H1 (cell line): ENCODE measurements around the gene CBLC. TPM values are rescaled to one million over a fixed set of nuclear protein-coding genes. Genes with fewer than 3 reads are reported as not detected.
"Not testable (repeated sequence)": the region's sequence is repeated elsewhere in the genome, so short reads cannot be mapped to it uniquely, and the experiment has no call there.

Source experiments
- CTCF ChIA-PET: fragments of 300-600 bp; sonication (Branson Sonifier 250); formaldehyde crosslinking; loops from one replicate; lab custom pipeline; 2021; ENCODE audit not compliant: partially characterized antibody; lab: Charles Lee
- POLR2A ChIA-PET: fragments of 300-600 bp; sonication (Branson Sonifier 250); formaldehyde crosslinking; loops from one replicate; lab custom pipeline; 2021; ENCODE audit warnings: inconsistent platforms; ENCODE audit not compliant: partially characterized antibody; lab: Charles Lee
- DNase-seq, 2 experiments: peaks; one replicate each; pipeline versions ENCODE4 v3.0.0 to v3.0.0-alpha.2; 2010 to 2022; ENCODE audit warnings: low spot score in 2 of 2, low read depth in 1 of 2, mixed read lengths in 1 of 2
- FAIRE-seq: peaks from 2 replicates; lab custom pipeline; 2011; peaks lifted over from hg19 to GRCh38; lab: Jason Lieb, UNC
- H2AFZ ChIP-seq: 2 replicates; pipeline ENCODE4 v1.8.1; 2012; ENCODE audit warnings: low read length, inconsistent platforms
- H2AK5ac ChIP-seq: 2 replicates; pipeline ENCODE4 v1.6.1; 2013; ENCODE audit warnings: low read depth, low read length
- H2BK120ac ChIP-seq: replicated peaks from 2 replicates; pipeline ENCODE3; 2013; ENCODE audit warnings: low read depth, low read length, inconsistent platforms
- H2BK12ac ChIP-seq: 2 replicates; pipeline ENCODE4 v1.6.1; 2013; ENCODE audit warnings: low read depth, low read length
- H2BK15ac ChIP-seq: 2 replicates; pipeline ENCODE4 v1.6.1; 2013; ENCODE audit warnings: low read length
- H2BK20ac ChIP-seq: 2 replicates; pipeline ENCODE4 v1.6.1; 2013; ENCODE audit warnings: low read length
- H2BK5ac ChIP-seq: 2 replicates; pipeline ENCODE4 v1.6.1; 2013; ENCODE audit warnings: low read depth, low read length
- H3K14ac ChIP-seq: 2 replicates; pipeline ENCODE4 v1.6.1; 2013; ENCODE audit warnings: inconsistent platforms; ENCODE audit not compliant: insufficient read length
- H3K18ac ChIP-seq: 2 replicates; pipeline ENCODE4 v1.6.1; 2013; ENCODE audit warnings: low read length; ENCODE audit errors: extremely low read depth
- H3K23ac ChIP-seq: 2 replicates; pipeline ENCODE4 v1.6.1; 2013; ENCODE audit warnings: inconsistent platforms; ENCODE audit not compliant: insufficient read length
- H3K23me2 ChIP-seq: 2 replicates; pipeline ENCODE4 v1.6.1; 2013; ENCODE audit warnings: low read depth, low read length
- H3K27ac ChIP-seq: 2 replicates; pipeline ENCODE4 v1.6.1; 2011; ENCODE audit warnings: low read depth, low read length, inconsistent platforms
- H3K27me3 ChIP-seq, 4 experiments: replicated peaks in 1 of 4; 1 replicate in 1 of 4; 2 replicates in 3 of 4; pipeline versions ENCODE4 v1.6.1 to v1.8.1; 2011 to 2013; ENCODE audit warnings: low read length in 3 of 4, mild to moderate bottlenecking in 3 of 4, inconsistent platforms in 2 of 4, mixed read lengths in 2 of 4, moderate library complexity in 1 of 4; ENCODE audit not compliant: control insufficient read depth in 3 of 4, insufficient read depth in 3 of 4; ENCODE audit errors: extremely low read depth in 1 of 4
- H3K36me3 ChIP-seq, 4 experiments: 2 replicates each; pipeline versions ENCODE4 v1.6.1 to v1.8.1; 2011 to 2013; ENCODE audit warnings: mild to moderate bottlenecking in 4 of 4, low read length in 3 of 4, moderate library complexity in 2 of 4, control low read depth in 1 of 4, inconsistent platforms in 1 of 4; ENCODE audit not compliant: insufficient read depth in 4 of 4, control insufficient read depth in 2 of 4
- H3K4ac ChIP-seq: replicated peaks from 2 replicates; pipeline ENCODE3; 2013; ENCODE audit warnings: low read length, low read depth, mixed read lengths, inconsistent platforms; ENCODE audit not compliant: insufficient read length
- H3K4me1 ChIP-seq, 4 experiments: replicated peaks in 1 of 4; 1 replicate in 1 of 4; 2 replicates in 3 of 4; pipeline versions ENCODE4 v1.6.1 to v1.8.1; 2011 to 2013; ENCODE audit warnings: low read length in 3 of 4, inconsistent platforms in 2 of 4, mixed read lengths in 1 of 4; ENCODE audit not compliant: insufficient read depth in 4 of 4, control insufficient read depth in 3 of 4
- H3K4me2 ChIP-seq, 2 experiments: 2 replicates each; pipeline versions ENCODE4 v1.6.1 to v1.8.1; 2011 to 2013; ENCODE audit warnings: low read depth in 2 of 2, low read length in 2 of 2, control low read depth in 1 of 2, inconsistent platforms in 1 of 2, mild to moderate bottlenecking in 1 of 2; ENCODE audit not compliant: insufficient read depth in 1 of 2
- H3K4me3 ChIP-seq, 4 experiments: fragments of 200-600, 300-600 bp in 1 of 4; sonication (generic), shearing (Covaris generic), sonication (Bioruptor Twin) in 1 of 4; 2 replicates each; pipeline versions ENCODE4 v1.5.1 to v1.8.1; 2011 to 2016; ENCODE audit warnings: low read length in 4 of 4, low read depth in 3 of 4, control low read depth in 2 of 4, inconsistent platforms in 2 of 4, mild to moderate bottlenecking in 2 of 4, mixed read lengths in 1 of 4, moderate library complexity in 1 of 4; ENCODE audit not compliant: insufficient read depth in 2 of 4; ENCODE audit errors: extremely low read depth in 1 of 4
- H3K56ac ChIP-seq: replicated peaks from 2 replicates; pipeline ENCODE3; 2013; ENCODE audit warnings: low read depth, mild to moderate bottlenecking, mixed read lengths, low read length, inconsistent platforms; ENCODE audit not compliant: insufficient read length
- H3K79me1 ChIP-seq: 2 replicates; pipeline ENCODE4 v1.6.1; 2013; ENCODE audit warnings: low read depth, low read length, control low read depth
- H3K79me2 ChIP-seq, 2 experiments: 2 replicates each; pipeline versions ENCODE4 v1.6.1 to v1.8.1; 2012 to 2013; ENCODE audit warnings: low read length in 2 of 2, mild to moderate bottlenecking in 2 of 2, inconsistent platforms in 1 of 2; ENCODE audit not compliant: insufficient read depth in 2 of 2, control insufficient read depth in 1 of 2
- H3K9ac ChIP-seq, 4 experiments: replicated peaks in 1 of 4; 1 replicate in 1 of 4; 2 replicates in 3 of 4; pipeline versions ENCODE4 v1.6.1 to v1.8.1; 2011 to 2013; ENCODE audit warnings: low read depth in 3 of 4, low read length in 3 of 4, control low read depth in 2 of 4, mild to moderate bottlenecking in 2 of 4, moderate library complexity in 2 of 4, inconsistent platforms in 1 of 4; ENCODE audit errors: extremely low read depth in 1 of 4
- H3K9me3 ChIP-seq, 2 experiments: 2 replicates each; pipeline versions ENCODE4 v1.6.1 to v1.8.1; 2012 to 2013; ENCODE audit warnings: mild to moderate bottlenecking in 2 of 2, moderate library complexity in 2 of 2, control low read depth in 1 of 2, inconsistent platforms in 1 of 2, low read depth in 1 of 2, low read length in 1 of 2, mixed read lengths in 1 of 2; ENCODE audit not compliant: insufficient read depth in 2 of 2
- H4K20me1 ChIP-seq, 2 experiments: replicated peaks in 1 of 2; 2 replicates each; pipeline versions ENCODE3 to v1.8.1; 2011 to 2013; ENCODE audit warnings: inconsistent platforms in 2 of 2, low read length in 2 of 2, mild to moderate bottlenecking in 1 of 2; ENCODE audit not compliant: insufficient read depth in 2 of 2, control insufficient read depth in 1 of 2
- H4K5ac ChIP-seq: 2 replicates; pipeline ENCODE4 v1.6.1; 2013; ENCODE audit warnings: low read length, low read depth, mixed read lengths, inconsistent platforms; ENCODE audit not compliant: insufficient read length
- H4K8ac ChIP-seq: 2 replicates; pipeline ENCODE4 v1.8.0; 2013; ENCODE audit warnings: mild to moderate bottlenecking, moderate library complexity, low read length, inconsistent platforms; ENCODE audit not compliant: insufficient read depth; ENCODE audit errors: extremely low read depth
- H4K91ac ChIP-seq: replicated peaks from 2 replicates; pipeline ENCODE3; 2013; ENCODE audit warnings: low read length, mixed read lengths, inconsistent platforms; ENCODE audit not compliant: insufficient read length
- CHD1 ChIP-seq: IDR thresholded peaks from 2 replicates; pipeline ENCODE4 v1.6.1; 2012; ENCODE audit warnings: low read depth, low read length, improper control_type of control experiment
- GABPA ChIP-seq: IDR thresholded peaks from 2 replicates; pipeline ENCODE4 v1.6.1; 2011; ENCODE audit warnings: mild to moderate bottlenecking, low read length, moderate library complexity, borderline replicate concordance; ENCODE audit not compliant: insufficient read depth
- NRF1 ChIP-seq: IDR thresholded peaks from 2 replicates; pipeline ENCODE4 v1.6.1; 2011; ENCODE audit warnings: mild to moderate bottlenecking, low read depth, low read length, improper control_type of control experiment
- PHF8 ChIP-seq: fragments of 200-600 bp; sonication (generic); conservative IDR thresholded peaks from 2 replicates; pipeline ENCODE4 v1.7.1; 2012; ENCODE audit warnings: low read depth, mild to moderate bottlenecking, inconsistent platforms, low read length, moderate library complexity
- WGBS, 2 experiments: shearing (Covaris generic) in 1 of 2; methylation state at CpG; one replicate each; pipeline versions ENCODE4 v1.1.6 to v1.1.7; 2013 to 2015; ENCODE audit warnings: low lambda C conversion rate in 2 of 2, mixed read lengths in 2 of 2, inconsistent platforms in 1 of 2, low coverage in 1 of 2, missing lambda C conversion rate in 1 of 2; ENCODE audit not compliant: insufficient replicate concordance in 2 of 2, insufficient coverage in 1 of 2, insufficient read length in 1 of 2; ENCODE audit errors: extremely low coverage in 1 of 2, missing lambda C conversion rate in 1 of 2; 5-methylcytosine and 5-hydroxymethylcytosine counted together
- polyA plus RNA-seq, 7 experiments: library from polyadenylated mRNA; depleted of rRNA in 3 of 7; stranded (reverse) in 5 of 7; unstranded in 2 of 7; fragments of >200 nt in 5 of 7; fragments of 200-250 nt in 2 of 7; gene quantifications; 1 replicate in 5 of 7; 2 replicates in 1 of 7; 4 replicates in 1 of 7; pipeline versions ENCODE4 v1.2.1 to v1.2.3, GENCODE V29; 2011 to 2013; ENCODE audit warnings: missing spikeins in 2 of 7, mixed read lengths in 2 of 7
- total RNA-seq: library from RNA; stranded (reverse); fragmentation: NEBNext Ultra II Directional; extraction: Animal tissue kit (Norgen Biotek cat#: 25700); gene quantifications from 2 replicates; pipeline ENCODE4 v1.2.1, GENCODE V29; 2021

CBLC gene
- total and polyA plus RNA-seq, 2 of the 8 experiments (the other 6 are each of a cell fraction or from before 2014, with no cell fraction given) = 17.4 to 35.7 TPM

GRCh38 chr19:44824761-44825160, 47.1 kb downstream of the CBLC start (continued):
- no peak for TF ChIP-seq GABPA
- no peak for TF ChIP-seq CHD1
- TF ChIP-seq PHF8 = no peak
- no peak for TF ChIP-seq NRF1
- TF ChIP-seq, all 59 proteins: peak for 0

GRCh38 chr19:44832875-44833274, 55.2 kb downstream of the CBLC start:
- H4K8ac ChIP-seq, H4K91ac ChIP-seq, H4K5ac ChIP-seq, H3K79me2 ChIP-seq, H2AFZ ChIP-seq, H2BK5ac ChIP-seq, H3K9ac ChIP-seq, DNase-seq, H2AK5ac ChIP-seq, H3K9me3 ChIP-seq, H3K14ac ChIP-seq, H3K4me3 ChIP-seq, H3K4ac ChIP-seq, H2BK120ac ChIP-seq, H3K56ac ChIP-seq, H3K4me1 ChIP-seq, H4K20me1 ChIP-seq, H2BK12ac ChIP-seq, H3K27ac ChIP-seq, H2BK15ac ChIP-seq, H3K23ac ChIP-seq, H3K18ac ChIP-seq, H3K23me2 ChIP-seq, H3K36me3 ChIP-seq, CTCF ChIA-PET, H3K79me1 ChIP-seq, FAIRE-seq, H3K4me2 ChIP-seq, H2BK20ac ChIP-seq: not testable (repeated sequence)
- POLR2A ChIA-PET = interaction anchor here (1.2 to 1.4 kb wide), 2 partner anchors 11 to 16 kb away, joined by 4 read pairs; no protein-coding TSS in a partner anchor
- H3K27me3 ChIP-seq = peaks cover 0 to 15% (median 6%) of the 10 kb centered on the region in 4 experiments; a peak in 4 of 7 replicates
- 78% methylated on average over 6 of the region's 6 CpGs; no CpG with 5 or more reads in 1 of the 2 experiments for WGBS, 2 experiments
